Lung (tissue), 12 donors: ENCODE data around the gene MYL12B. TPM values are rescaled to one million over a fixed set of nuclear protein-coding genes. Genes with fewer than 3 reads are reported as not detected.
"Not testable (repeated sequence)": the region's sequence is repeated elsewhere in the genome, so short reads cannot be mapped to it uniquely, and the experiment has no call there.

ENCODE experiments used
- ATAC-seq: fragments of 200-7000 bp; cut with Tn5 transposase; one replicate; pipeline ENCODE4 v1.9.1; 2020; ENCODE audit warnings: moderate number of reproducible peaks; ENCODE audit not compliant: insufficient read depth, low FRiP score
- DNase-seq, 3 donors: peaks; one replicate each; pipeline ENCODE4 v3.0.0-alpha.2; 2013 to 2017
- H3K27ac ChIP-seq, 2 donors: one replicate each; pipeline ENCODE4 v1.5.1; 2013; ENCODE audit warnings: mild to moderate bottlenecking in 2 of 2, moderate library complexity in 2 of 2, control low read depth in 1 of 2, inconsistent platforms in 1 of 2, low read depth in 1 of 2, low read length in 1 of 2
- H3K27me3 ChIP-seq, 3 donors: one replicate each; pipeline ENCODE4 v1.5.1; 2013; ENCODE audit warnings: low read length in 2 of 3; ENCODE audit not compliant: control insufficient read depth in 3 of 3, insufficient read depth in 3 of 3
- H3K36me3 ChIP-seq, 4 donors: one replicate each; pipeline ENCODE4 v1.5.1; 2013; ENCODE audit warnings: low read length in 4 of 4, mild to moderate bottlenecking in 1 of 4, moderate library complexity in 1 of 4; ENCODE audit not compliant: control insufficient read depth in 4 of 4, insufficient read depth in 4 of 4
- H3K4me1 ChIP-seq, 5 donors: one replicate each; pipeline ENCODE4 v1.5.1; 2013; ENCODE audit warnings: low read length in 5 of 5, mild to moderate bottlenecking in 2 of 5, moderate library complexity in 1 of 5; ENCODE audit not compliant: control insufficient read depth in 5 of 5, insufficient read depth in 5 of 5
- H3K4me3 ChIP-seq: one replicate; pipeline ENCODE4 v1.5.1; 2013; ENCODE audit warnings: mild to moderate bottlenecking, control low read depth, moderate library complexity
- H3K9ac ChIP-seq, 2 donors: one replicate each; pipeline ENCODE4 v1.5.1; 2013; ENCODE audit warnings: low read length in 2 of 2, control low read depth in 1 of 2; ENCODE audit not compliant: insufficient read depth in 1 of 2
- H3K9me3 ChIP-seq, 4 donors: one replicate each; pipeline ENCODE4 v1.5.1; 2013; ENCODE audit warnings: low read length in 3 of 4, mild to moderate bottlenecking in 1 of 4, moderate library complexity in 1 of 4; ENCODE audit not compliant: control insufficient read depth in 4 of 4, insufficient read depth in 3 of 4
- WGBS, 2 donors: extraction: QIAGEN DNeasy Blood & Tissue Kit; methylation state at CpG; one replicate each; pipeline ENCODE4 v1.1.7; 2013; 5-methylcytosine and 5-hydroxymethylcytosine counted together
- polyA plus RNA-seq, 2 donors: library from polyadenylated mRNA; stranded (reverse); fragments of 200-250 nt; gene quantifications; one replicate each; pipeline ENCODE4 v1.2.1, GENCODE V29; 2013
- total RNA-seq, 2 donors: library from RNA; depleted of rRNA in 1 of 2; stranded (reverse); fragments of >200 nt in 1 of 2; gene quantifications; one replicate each; pipeline ENCODE4 v1.2.1, GENCODE V29; 2014 to 2021
- TF ChIP-seq, protein P1 (sequence below): IDR thresholded peaks from 2 replicates; pipeline ENCODE4 v1.5.1; 2012; ENCODE audit warnings: mild to moderate bottlenecking; ENCODE audit errors: control extremely low read depth, extremely low read depth
- donor health status: control.
- donor health status: control.
- donor health status: Bipolar disorder and iron deficiency.
- donor health status: healthy.
- donor health status: DM: yes; HTN: yes; CAD: no.

The MYL12B gene
- total and polyA plus RNA-seq, 4 donors = 249 to 1,047 (median 418) TPM

DNA sequence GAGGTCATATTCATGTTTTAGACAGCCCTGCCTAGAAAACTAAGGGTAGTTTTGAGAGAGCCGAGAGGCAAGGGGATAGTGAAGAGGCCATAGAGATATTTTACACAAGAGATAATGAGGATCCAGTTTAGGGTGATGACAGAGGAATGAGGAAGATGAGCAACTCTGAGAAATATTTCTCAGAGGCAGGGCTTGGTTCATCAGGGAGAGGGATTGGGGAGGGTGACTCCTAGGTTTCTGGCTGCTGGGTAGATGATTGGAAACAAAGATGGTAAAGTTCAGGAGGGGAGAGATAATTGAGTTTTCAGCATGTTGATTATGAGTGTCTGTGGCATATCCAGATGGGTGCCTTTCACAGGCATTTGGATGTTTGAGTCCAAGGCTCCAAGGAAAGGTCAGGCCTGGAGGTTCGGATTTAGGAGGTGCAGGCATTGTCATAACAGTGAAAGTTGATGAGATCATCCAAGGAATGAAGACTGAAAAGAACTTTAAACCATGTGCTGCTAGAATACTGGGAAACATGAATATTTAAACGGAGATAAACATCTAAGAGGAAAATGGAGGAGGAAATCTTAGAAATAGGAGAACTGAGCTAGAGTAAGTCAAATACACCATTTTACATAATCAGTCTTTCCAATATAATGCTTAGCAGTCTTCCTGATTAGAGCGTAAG, 7.4 kb downstream of the MYL12B start:
- Histone ChIP-seq H3K9ac (no peak overlapping the region), H3K27me3 (no peaks in the 10 kb centered on the region), H3K36me3 (peaks cover under 1 to 12% (median 10%) of the 10 kb centered on the region in 4 donors), H3K27ac (peak overlapping the region in 1 of 2 donors; percentile 60), H3K4me3 (no peak overlapping the region), H3K4me1 (peaks cover 0 to 60% (median 0%) of the 10 kb centered on the region in 5 donors), H3K9me3 (no peaks in the 10 kb centered on the region)
- DNase-seq = no peak
- TF ChIP-seq, protein P1, sequence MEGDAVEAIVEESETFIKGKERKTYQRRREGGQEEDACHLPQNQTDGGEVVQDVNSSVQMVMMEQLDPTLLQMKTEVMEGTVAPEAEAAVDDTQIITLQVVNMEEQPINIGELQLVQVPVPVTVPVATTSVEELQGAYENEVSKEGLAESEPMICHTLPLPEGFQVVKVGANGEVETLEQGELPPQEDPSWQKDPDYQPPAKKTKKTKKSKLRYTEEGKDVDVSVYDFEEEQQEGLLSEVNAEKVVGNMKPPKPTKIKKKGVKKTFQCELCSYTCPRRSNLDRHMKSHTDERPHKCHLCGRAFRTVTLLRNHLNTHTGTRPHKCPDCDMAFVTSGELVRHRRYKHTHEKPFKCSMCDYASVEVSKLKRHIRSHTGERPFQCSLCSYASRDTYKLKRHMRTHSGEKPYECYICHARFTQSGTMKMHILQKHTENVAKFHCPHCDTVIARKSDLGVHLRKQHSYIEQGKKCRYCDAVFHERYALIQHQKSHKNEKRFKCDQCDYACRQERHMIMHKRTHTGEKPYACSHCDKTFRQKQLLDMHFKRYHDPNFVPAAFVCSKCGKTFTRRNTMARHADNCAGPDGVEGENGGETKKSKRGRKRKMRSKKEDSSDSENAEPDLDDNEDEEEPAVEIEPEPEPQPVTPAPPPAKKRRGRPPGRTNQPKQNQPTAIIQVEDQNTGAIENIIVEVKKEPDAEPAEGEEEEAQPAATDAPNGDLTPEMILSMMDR = no peak
- ATAC-seq = no peak
- WGBS, 2 donors = 73 to 81% methylated on average over 4 of the region's 4 CpGs

- H3K27me3 ChIP-seq = no peaks in the 10 kb centered on the region
- TF ChIP-seq, protein P1 = no peak
- H3K9me3 ChIP-seq = no peaks in the 10 kb centered on the region
- no peak overlapping the region for H3K4me3 ChIP-seq
- DNase-seq (no peak), ATAC-seq (no peak)
- H3K9ac ChIP-seq = no peak overlapping the region
- H3K4me1 ChIP-seq = peaks cover 0 to 58% (median 0%) of the 10 kb centered on the region in 5 donors
- 96% methylated on average over 1 of the region's 1 CpG for WGBS, 2 donors
- H3K27ac ChIP-seq = no peak overlapping the region
- H3K36me3 ChIP-seq = peaks cover 6 to 17% (median 14%) of the 10 kb centered on the region in 4 donors
Measured at GRCh38 chr18:3269914-3270299, 8.0 kb downstream of the MYL12B start.

- TF ChIP-seq, protein P1 = no peak
- Histone ChIP-seq H3K4me1 (peaks cover 0 to 33% (median 0%) of the 10 kb centered on the region in 5 donors), H3K27me3 (no peaks in the 10 kb centered on the region), H3K4me3 (no peak overlapping the region), H3K9me3 (no peaks in the 10 kb centered on the region), H3K27ac (no peak overlapping the region), H3K9ac (no peak overlapping the region), H3K36me3 (peaks cover 12 to 21% (median 17%) of the 10 kb centered on the region in 4 donors)
- no peak for ATAC-seq
- WGBS, 2 donors = 50 to 63% methylated on average over 3 of the region's 3 CpGs
- no peak for DNase-seq
Measured at GRCh38 chr18:3273042-3273441, 11.1 kb downstream of the MYL12B start.

DNA sequence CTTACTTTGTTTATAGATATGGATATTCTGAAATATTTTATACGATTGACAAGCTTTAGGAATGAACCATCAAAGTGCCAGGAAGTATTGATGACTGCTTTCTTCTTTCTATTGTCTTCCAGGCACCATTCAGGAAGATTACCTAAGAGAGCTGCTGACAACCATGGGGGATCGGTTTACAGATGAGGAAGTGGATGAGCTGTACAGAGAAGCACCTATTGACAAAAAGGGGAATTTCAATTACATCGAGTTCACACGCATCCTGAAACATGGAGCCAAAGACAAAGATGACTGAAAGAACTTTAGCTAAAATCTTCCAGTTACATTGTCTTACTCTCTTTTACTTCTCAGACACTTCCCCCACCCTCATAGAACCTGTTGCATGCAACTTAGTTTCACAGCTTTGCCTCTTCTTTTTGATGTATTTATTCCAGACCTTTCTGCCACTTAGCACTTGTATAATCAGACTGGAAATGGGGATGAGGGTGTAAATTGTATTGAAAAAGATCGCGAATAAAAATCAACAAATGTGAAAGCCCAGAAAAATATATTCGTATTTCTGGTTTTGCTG, 15.8 kb downstream of the MYL12B start:
- WGBS, 2 donors = 64 to 69% methylated on average over 7 of the region's 7 CpGs
- not testable (repeated sequence) for H3K9me3 ChIP-seq, H3K27me3 ChIP-seq, DNase-seq, H3K4me1 ChIP-seq, ATAC-seq, H3K4me3 ChIP-seq, H3K9ac ChIP-seq, H3K27ac ChIP-seq
- peaks cover 12 to 24% (median 17%) of the 10 kb centered on the region in 4 donors for H3K36me3 ChIP-seq
